ENCODE results near the gene GBP3. TPM values are rescaled to one million over a fixed set of nuclear protein-coding genes. Genes with fewer than 3 reads are reported as not detected.
"Not testable (repeated sequence)": the region's sequence is repeated elsewhere in the genome, so short reads cannot be mapped to it uniquely, and the experiment has no call there.

Gene GBP3
- total RNA-seq, 1 donor from 2014 or later: 10.1 TPM

- TF ChIP-seq, protein P1, sequence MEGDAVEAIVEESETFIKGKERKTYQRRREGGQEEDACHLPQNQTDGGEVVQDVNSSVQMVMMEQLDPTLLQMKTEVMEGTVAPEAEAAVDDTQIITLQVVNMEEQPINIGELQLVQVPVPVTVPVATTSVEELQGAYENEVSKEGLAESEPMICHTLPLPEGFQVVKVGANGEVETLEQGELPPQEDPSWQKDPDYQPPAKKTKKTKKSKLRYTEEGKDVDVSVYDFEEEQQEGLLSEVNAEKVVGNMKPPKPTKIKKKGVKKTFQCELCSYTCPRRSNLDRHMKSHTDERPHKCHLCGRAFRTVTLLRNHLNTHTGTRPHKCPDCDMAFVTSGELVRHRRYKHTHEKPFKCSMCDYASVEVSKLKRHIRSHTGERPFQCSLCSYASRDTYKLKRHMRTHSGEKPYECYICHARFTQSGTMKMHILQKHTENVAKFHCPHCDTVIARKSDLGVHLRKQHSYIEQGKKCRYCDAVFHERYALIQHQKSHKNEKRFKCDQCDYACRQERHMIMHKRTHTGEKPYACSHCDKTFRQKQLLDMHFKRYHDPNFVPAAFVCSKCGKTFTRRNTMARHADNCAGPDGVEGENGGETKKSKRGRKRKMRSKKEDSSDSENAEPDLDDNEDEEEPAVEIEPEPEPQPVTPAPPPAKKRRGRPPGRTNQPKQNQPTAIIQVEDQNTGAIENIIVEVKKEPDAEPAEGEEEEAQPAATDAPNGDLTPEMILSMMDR (IDR thresholded peaks at IDR 0.05): no peak
- H3K36me3 Mint-ChIP-seq (ENCODE audit: low read depth): peaks cover 14% of the 10 kb centered on the region
- DNase-seq (ENCODE audit: low spot score): no peak
- H3K9me3 Mint-ChIP-seq (ENCODE audit: low read depth): no peaks in the 10 kb centered on the region
- H3K4me1 Mint-ChIP-seq (ENCODE audit: low read depth): peaks cover 3% of the 10 kb centered on the region
- peaks cover 1% of the 10 kb centered on the region for H3K27me3 Mint-ChIP-seq (ENCODE audit: low read depth)
- no peak overlapping the region for H3K4me3 Mint-ChIP-seq (ENCODE audit: unreplicated experiment)
- H3K27ac Mint-ChIP-seq (ENCODE audit: unreplicated experiment): no peak overlapping the region
Measured at GRCh38 chr1:89051300-89051954, 28.8 kb upstream of the GBP3 start.

GRCh38 chr1:89050649-89051033 lies 28.0 kb upstream of the GBP3 start:
- H3K36me3 Mint-ChIP-seq (ENCODE audit: low read depth): peaks cover 14% of the 10 kb centered on the region
- no peaks in the 10 kb centered on the region for H3K9me3 Mint-ChIP-seq (ENCODE audit: low read depth)
- no peak overlapping the region for H3K4me3 Mint-ChIP-seq (ENCODE audit: unreplicated experiment)
- H3K27ac Mint-ChIP-seq (ENCODE audit: unreplicated experiment): no peak overlapping the region
- TF ChIP-seq, protein P1 (IDR thresholded peaks at IDR 0.05): no peak
- H3K27me3 Mint-ChIP-seq (ENCODE audit: low read depth): peaks cover 1% of the 10 kb centered on the region
- DNase-seq (ENCODE audit: low spot score): no peak
- H3K4me1 Mint-ChIP-seq (ENCODE audit: low read depth): peaks cover 3% of the 10 kb centered on the region

DNA sequence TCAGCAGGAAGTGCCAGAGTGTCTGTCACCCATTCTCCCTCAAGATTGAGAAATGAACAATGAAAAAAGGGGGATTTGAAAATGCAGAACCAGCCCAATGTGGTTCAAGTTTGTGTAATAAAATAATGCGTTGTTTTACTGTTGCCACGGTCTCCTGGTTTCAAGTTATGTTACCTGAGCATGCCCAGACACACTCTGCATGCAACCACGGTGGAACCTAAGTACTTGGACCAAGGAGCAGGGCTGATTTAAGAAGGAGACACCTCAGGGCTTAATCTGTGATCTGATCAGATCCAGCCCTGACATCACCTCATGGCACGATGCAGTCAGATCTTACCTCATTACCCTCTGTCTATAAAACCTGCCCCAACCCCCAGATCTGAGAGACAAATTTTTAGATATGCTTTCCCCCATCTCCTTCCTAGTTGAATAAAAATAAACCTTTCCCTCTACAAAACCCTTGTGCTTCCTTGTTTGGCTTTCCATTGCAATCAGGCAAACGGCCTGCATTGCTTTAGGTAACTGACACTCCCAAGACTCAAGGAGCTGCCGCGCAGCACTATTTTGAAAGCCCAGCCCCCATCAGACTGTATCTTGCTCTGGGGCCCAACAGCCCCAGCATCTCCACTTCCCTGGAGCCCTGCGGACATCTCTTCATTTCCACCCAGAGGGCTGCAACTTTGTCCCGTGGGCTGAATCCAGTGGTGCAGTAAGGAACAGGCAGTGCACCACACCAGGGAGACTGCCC lies 27.4 kb upstream of the GBP3 start:
- H3K27ac Mint-ChIP-seq (ENCODE audit: unreplicated experiment); H3K4me1 Mint-ChIP-seq (ENCODE audit: low read depth); DNase-seq (ENCODE audit: low spot score); H3K27me3 Mint-ChIP-seq (ENCODE audit: low read depth); H3K4me3 Mint-ChIP-seq (ENCODE audit: unreplicated experiment); H3K9me3 Mint-ChIP-seq (ENCODE audit: low read depth): not testable (repeated sequence)
- H3K36me3 Mint-ChIP-seq (ENCODE audit: low read depth): peaks cover 13% of the 10 kb centered on the region

DNA sequence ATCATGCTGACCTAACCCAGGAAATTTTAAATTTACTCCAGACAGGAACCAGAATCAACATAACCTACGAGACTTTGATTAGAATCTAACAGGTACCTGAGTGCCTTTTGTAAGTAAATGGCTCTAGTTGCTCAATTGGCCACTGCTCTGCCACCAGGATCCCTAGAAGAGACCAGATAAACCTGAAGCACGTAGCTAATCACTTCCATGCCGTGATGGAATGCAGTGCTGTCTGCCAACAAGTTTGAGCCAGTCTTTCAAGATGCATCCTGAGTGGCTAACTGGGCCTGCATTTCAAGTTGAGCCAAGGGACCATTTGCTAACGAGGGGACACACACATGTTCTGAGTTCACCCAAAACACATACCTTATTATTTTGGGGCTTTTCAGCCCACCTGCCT lies 26.5 kb upstream of the GBP3 start:
- H3K4me1 Mint-ChIP-seq (ENCODE audit: low read depth); H3K4me3 Mint-ChIP-seq (ENCODE audit: unreplicated experiment); DNase-seq (ENCODE audit: low spot score); H3K27ac Mint-ChIP-seq (ENCODE audit: unreplicated experiment); H3K9me3 Mint-ChIP-seq (ENCODE audit: low read depth); H3K27me3 Mint-ChIP-seq (ENCODE audit: low read depth): not testable (repeated sequence)
- H3K36me3 Mint-ChIP-seq (ENCODE audit: low read depth): peaks cover 12% of the 10 kb centered on the region

- no peaks in the 10 kb centered on the region for H3K9me3 Mint-ChIP-seq (ENCODE audit: low read depth)
- TF ChIP-seq, protein P1 (IDR thresholded peaks at IDR 0.05): no peak
- H3K27me3 Mint-ChIP-seq (ENCODE audit: low read depth): peaks cover 1% of the 10 kb centered on the region
- H3K4me1 Mint-ChIP-seq (ENCODE audit: low read depth): peaks cover 3% of the 10 kb centered on the region
- no peak for DNase-seq (ENCODE audit: low spot score)
- peak overlapping the region; percentile 65 for H3K27ac Mint-ChIP-seq (ENCODE audit: unreplicated experiment)
- peaks cover 7% of the 10 kb centered on the region for H3K36me3 Mint-ChIP-seq (ENCODE audit: low read depth)
- no peak overlapping the region for H3K4me3 Mint-ChIP-seq (ENCODE audit: unreplicated experiment)
Measured at GRCh38 chr1:89047734-89048133, 25.1 kb upstream of the GBP3 start.

- not testable (repeated sequence) for H3K9me3 Mint-ChIP-seq (ENCODE audit: low read depth); H3K4me1 Mint-ChIP-seq (ENCODE audit: low read depth); H3K4me3 Mint-ChIP-seq (ENCODE audit: unreplicated experiment); H3K36me3 Mint-ChIP-seq (ENCODE audit: low read depth); DNase-seq (ENCODE audit: low spot score); H3K27me3 Mint-ChIP-seq (ENCODE audit: low read depth); H3K27ac Mint-ChIP-seq (ENCODE audit: unreplicated experiment)
Measured at GRCh38 chr1:89046318-89047183, 23.9 kb upstream of the GBP3 start.

Data from chondrocyte (in vitro differentiated cells).